ENCODE data around the gene ZMYND10.

ZMYND10 gene

DNA sequence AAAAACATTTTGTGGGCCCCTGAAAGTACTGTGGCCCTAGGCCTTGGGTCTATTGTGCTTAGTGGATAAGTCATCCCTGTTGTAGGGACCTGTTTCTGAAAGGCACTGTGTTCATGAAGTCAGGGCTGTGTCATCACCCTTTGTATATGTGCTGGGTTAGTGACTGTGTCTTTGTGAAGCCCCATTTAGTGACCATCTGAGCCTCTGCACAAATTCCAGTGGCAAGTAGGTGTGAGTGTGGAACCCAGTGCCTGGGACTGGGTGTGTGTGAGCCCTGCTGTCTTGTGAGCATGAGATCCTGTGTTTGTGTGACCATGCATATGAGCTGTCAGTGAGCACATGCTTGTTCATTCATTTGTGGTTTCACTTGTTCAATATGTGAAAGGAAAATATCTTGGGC, 40.9 kb downstream of the ZMYND10 start:
- TF ChIP-seq, protein P1, sequence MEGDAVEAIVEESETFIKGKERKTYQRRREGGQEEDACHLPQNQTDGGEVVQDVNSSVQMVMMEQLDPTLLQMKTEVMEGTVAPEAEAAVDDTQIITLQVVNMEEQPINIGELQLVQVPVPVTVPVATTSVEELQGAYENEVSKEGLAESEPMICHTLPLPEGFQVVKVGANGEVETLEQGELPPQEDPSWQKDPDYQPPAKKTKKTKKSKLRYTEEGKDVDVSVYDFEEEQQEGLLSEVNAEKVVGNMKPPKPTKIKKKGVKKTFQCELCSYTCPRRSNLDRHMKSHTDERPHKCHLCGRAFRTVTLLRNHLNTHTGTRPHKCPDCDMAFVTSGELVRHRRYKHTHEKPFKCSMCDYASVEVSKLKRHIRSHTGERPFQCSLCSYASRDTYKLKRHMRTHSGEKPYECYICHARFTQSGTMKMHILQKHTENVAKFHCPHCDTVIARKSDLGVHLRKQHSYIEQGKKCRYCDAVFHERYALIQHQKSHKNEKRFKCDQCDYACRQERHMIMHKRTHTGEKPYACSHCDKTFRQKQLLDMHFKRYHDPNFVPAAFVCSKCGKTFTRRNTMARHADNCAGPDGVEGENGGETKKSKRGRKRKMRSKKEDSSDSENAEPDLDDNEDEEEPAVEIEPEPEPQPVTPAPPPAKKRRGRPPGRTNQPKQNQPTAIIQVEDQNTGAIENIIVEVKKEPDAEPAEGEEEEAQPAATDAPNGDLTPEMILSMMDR (IDR thresholded peaks at IDR 0.05; ENCODE audit: insufficient read depth, low read depth, low read length, missing control alignments), result no peak
- no peak overlapping the region for H3K4me3 ChIP-seq (ENCODE audit: low read length)
- peak; percentile 66 for DNase-seq (ENCODE audit: low read depth)

DNA sequence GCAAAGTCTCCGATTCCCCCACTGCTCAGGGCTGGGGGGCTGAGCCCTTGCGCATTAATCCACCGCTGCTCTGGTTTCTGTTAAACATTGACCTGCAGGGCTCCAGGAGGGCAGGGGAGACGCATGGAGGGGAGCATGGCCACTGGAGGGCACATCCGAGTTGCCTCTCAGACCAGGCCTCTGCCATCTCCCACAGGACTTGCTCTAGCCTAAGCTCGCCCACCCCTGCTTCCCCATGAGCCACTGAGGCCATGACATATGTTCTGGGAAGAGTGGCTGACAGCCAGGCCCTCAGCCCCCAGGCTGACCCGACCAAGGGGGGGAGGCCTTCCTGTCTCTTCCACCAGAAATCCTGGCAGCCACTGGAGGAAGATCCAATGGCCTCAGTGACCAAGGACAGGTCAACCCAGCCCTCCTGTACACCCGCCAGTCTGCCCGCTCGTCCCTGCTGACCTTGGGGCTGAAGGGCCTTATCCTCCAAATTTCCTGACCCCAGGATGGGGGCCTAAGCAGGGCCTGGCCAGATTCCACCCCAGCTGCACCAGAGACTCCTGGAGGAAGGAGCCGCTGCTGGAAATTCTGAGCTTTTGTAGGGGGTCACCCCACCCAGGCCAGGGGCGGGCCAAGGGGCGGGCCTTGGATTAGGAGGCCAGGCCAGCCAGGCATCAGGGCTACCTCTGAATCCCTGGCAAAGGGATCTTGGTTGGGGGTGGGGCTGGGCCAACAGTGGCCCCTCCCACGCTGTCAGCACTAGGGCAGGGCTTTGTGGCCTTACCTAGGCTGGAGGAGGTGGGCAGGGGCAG, 42.3 kb downstream of the ZMYND10 start, which contains the start of gene HYAL1:
Gene HYAL1 (minus strand): TSS at position 562 of the 803 bp plus-strand sequence. CDS start 618 bp downstream, outside the sequence.
- peak; percentile 41 for DNase-seq (ENCODE audit: low read depth)
- peak within 1 kb of the TSS; percentile 3 for H3K4me3 ChIP-seq (ENCODE audit: low read length)
- TF ChIP-seq, protein P1 (IDR thresholded peaks at IDR 0.05; ENCODE audit: insufficient read depth, low read depth, low read length, missing control alignments), result peak; percentile 14

- H3K4me3 ChIP-seq (ENCODE audit: low read length), result no peak overlapping the region
- DNase-seq (ENCODE audit: low read depth), result no peak
- TF ChIP-seq, protein P1 (IDR thresholded peaks at IDR 0.05; ENCODE audit: insufficient read depth, low read depth, low read length, missing control alignments), result no peak
Measured at GRCh38 chr3:50302095-50303012, 43.2 kb downstream of the ZMYND10 start.

- no peak overlapping the region for H3K4me3 ChIP-seq (ENCODE audit: low read length)
- no peak for DNase-seq (ENCODE audit: low read depth)
- TF ChIP-seq, protein P1 (IDR thresholded peaks at IDR 0.05; ENCODE audit: insufficient read depth, low read depth, low read length, missing control alignments), result no peak
Measured at GRCh38 chr3:50300681-50301254, 44.8 kb downstream of the ZMYND10 start.

DNA sequence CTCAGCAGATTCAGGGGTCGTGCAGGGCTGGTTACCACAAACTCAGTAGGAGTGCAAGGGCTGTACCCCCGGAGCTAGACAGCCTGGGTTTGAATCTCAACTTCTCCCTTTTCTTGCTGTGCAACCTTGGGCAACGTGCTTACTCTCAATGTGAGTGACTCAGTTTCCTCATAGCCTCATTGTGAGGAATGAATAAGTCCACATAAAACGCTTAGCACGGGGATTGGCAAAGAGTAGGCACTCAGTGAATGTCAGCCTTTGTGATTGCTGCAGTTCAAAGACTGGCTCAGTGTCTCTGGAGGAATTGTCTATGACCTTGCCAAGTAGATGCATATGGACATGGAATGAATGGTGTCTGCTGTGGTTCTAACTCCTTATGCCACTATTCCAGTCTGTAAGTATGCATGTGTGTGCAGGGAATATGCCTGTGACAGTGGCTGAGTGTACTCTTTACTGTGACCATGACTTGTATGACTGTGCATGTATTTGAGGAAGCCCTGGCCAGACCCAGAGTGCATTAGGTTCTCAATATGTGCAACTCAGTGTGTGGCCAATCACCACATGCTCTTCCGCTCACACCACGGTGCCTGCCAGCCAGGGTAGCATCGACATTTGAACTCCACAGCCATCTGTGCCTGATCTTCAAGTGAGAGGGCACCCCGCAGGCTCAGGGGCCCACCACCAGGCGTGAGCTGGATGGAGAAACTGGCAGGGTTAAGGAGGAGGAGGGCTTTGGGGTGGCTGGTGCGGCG, 45.4 kb downstream of the ZMYND10 start:
- H3K4me3 ChIP-seq (ENCODE audit: low read length), result peak overlapping the region; percentile 39
- TF ChIP-seq, protein P1 (IDR thresholded peaks at IDR 0.05; ENCODE audit: insufficient read depth, low read depth, low read length, missing control alignments), result no peak
- DNase-seq (ENCODE audit: low read depth), result peak; percentile 92

DNA sequence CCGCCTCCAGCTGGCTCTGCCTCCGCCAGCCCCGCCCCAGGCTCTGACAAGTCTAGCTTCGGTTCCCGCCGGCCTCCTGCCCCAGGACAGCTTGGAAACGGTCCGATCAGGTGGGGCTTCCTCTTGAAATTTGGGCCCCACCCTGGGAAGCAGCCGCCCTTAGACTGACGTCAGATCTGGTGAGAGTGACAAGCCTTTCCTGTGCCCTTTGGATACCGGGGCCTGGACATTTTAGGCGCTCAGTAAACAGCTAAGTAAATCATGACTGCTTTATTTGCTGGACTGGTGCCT, 45.9 kb downstream of the ZMYND10 start:
- DNase-seq (ENCODE audit: low read depth), result no peak
- TF ChIP-seq, protein P1 (IDR thresholded peaks at IDR 0.05; ENCODE audit: insufficient read depth, low read depth, low read length, missing control alignments), result no peak
- peak overlapping the region; percentile 39 for H3K4me3 ChIP-seq (ENCODE audit: low read length)
